Astrocyte (in vitro differentiated cells and primary cell): ENCODE data around the gene ATP5F1C. TPM values are rescaled to one million over a fixed set of nuclear protein-coding genes. Genes with fewer than 3 reads are reported as not detected.

Experiments
- DNase-seq: peaks from one replicate; pipeline ENCODE4 v3.0.0-alpha.2; 2010; ENCODE audit warnings: low read depth
- FAIRE-seq: peaks from 2 replicates; lab custom pipeline; 2011; peaks lifted over from hg19 to GRCh38; lab: Jason Lieb, UNC
- H2AFZ ChIP-seq: 2 replicates; pipeline ENCODE4 v1.6.0; 2012; ENCODE audit warnings: low read depth, low read length, inconsistent platforms
- H3K27ac ChIP-seq: 2 replicates; pipeline ENCODE4 v1.5.1; 2011; ENCODE audit warnings: low read depth, low read length, inconsistent platforms
- H3K27me3 ChIP-seq: 2 replicates; pipeline ENCODE4 v1.6.0; 2011; ENCODE audit warnings: low read length, inconsistent platforms; ENCODE audit not compliant: insufficient read depth
- H3K36me3 ChIP-seq: 2 replicates; pipeline ENCODE4 v1.5.1; 2011; ENCODE audit warnings: low read length, inconsistent platforms; ENCODE audit not compliant: insufficient read depth
- H3K4me1 ChIP-seq: 2 replicates; pipeline ENCODE4 v1.5.1; 2011; ENCODE audit warnings: low read length, inconsistent platforms; ENCODE audit not compliant: insufficient read depth
- H3K4me2 ChIP-seq: 2 replicates; pipeline ENCODE4 v1.6.0; 2012; ENCODE audit warnings: low read length, inconsistent platforms
- H3K4me3 ChIP-seq: 2 replicates; pipeline ENCODE4 v1.5.1; 2011; ENCODE audit warnings: low read depth, mild to moderate bottlenecking, low read length, inconsistent platforms; ENCODE audit not compliant: insufficient read depth
- H3K79me2 ChIP-seq: 2 replicates; pipeline ENCODE4 v1.6.0; 2012; ENCODE audit warnings: mild to moderate bottlenecking, low read length, inconsistent platforms; ENCODE audit not compliant: insufficient read depth
- H3K9ac ChIP-seq: 2 replicates; pipeline ENCODE4 v1.6.0; 2012; ENCODE audit warnings: mild to moderate bottlenecking, low read length, inconsistent platforms
- H3K9me3 ChIP-seq: 2 replicates; pipeline ENCODE4 v1.5.1; 2012; ENCODE audit warnings: low read depth, mild to moderate bottlenecking, low read length, inconsistent platforms; ENCODE audit not compliant: insufficient read depth
- H4K20me1 ChIP-seq: 2 replicates; pipeline ENCODE4 v1.6.0; 2012; ENCODE audit warnings: low read length, inconsistent platforms; ENCODE audit not compliant: insufficient read depth
- H3K27ac Mint-ChIP-seq: one replicate; pipeline ENCODE4 v1.8.0; 2021; ENCODE audit warnings: mild to moderate bottlenecking, mixed read lengths; ENCODE audit not compliant: unreplicated experiment
- H3K27me3 Mint-ChIP-seq: one replicate; pipeline ENCODE4 v1.8.0; 2021; ENCODE audit warnings: low read depth, mixed read lengths; ENCODE audit not compliant: unreplicated experiment
- H3K36me3 Mint-ChIP-seq: one replicate; pipeline ENCODE4 v1.8.0; 2021; ENCODE audit warnings: low read depth, mixed read lengths; ENCODE audit not compliant: unreplicated experiment
- H3K4me1 Mint-ChIP-seq: one replicate; pipeline ENCODE4 v1.8.0; 2021; ENCODE audit warnings: low read depth, mixed read lengths; ENCODE audit not compliant: unreplicated experiment
- H3K4me3 Mint-ChIP-seq: one replicate; pipeline ENCODE4 v1.8.0; 2021; ENCODE audit warnings: mild to moderate bottlenecking, moderate library complexity, mixed read lengths; ENCODE audit not compliant: unreplicated experiment
- H3K9me3 Mint-ChIP-seq: one replicate; pipeline ENCODE4 v1.8.0; 2021; ENCODE audit warnings: mild to moderate bottlenecking, mixed read lengths; ENCODE audit not compliant: unreplicated experiment
- EZH2 ChIP-seq: IDR thresholded peaks from 2 replicates; pipeline ENCODE4 v1.6.1; 2012; ENCODE audit warnings: mild to moderate bottlenecking, low read length, inconsistent platforms; ENCODE audit not compliant: insufficient read depth
- total RNA-seq: library from RNA; stranded (reverse); gene quantifications from 2 replicates; pipeline ENCODE4 v1.2.1, GENCODE V29; 2021
- TF ChIP-seq, protein P1 (sequence below): IDR thresholded peaks from 2 replicates; pipeline ENCODE4 v1.5.1; 2011; ENCODE audit warnings: low read depth, mild to moderate bottlenecking, inconsistent platforms, low read length, moderate library complexity; ENCODE audit not compliant: insufficient read depth

The ATP5F1C gene
- total RNA-seq, 1 donor from 2014 or later, result 267 TPM

DNA sequence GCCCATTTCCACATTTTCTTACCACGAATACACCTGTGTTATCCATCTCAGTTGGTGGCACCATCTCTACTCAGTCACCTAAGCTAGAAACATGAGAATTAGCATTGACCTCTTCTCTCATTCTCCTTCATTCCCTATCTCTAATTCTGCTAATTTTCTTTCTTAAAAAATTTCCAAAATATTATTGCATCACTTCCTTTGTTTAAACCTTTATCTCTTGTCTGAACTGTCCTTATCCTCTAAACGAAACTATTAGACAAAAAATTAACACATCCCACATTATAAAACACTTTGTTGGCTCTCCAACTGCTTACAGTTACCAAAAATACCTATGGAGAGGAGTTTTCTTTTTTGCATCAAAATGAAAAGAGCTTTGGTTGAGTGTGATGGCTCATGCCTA, 48.6 kb downstream of the ATP5F1C start:
- Mint-ChIP-seq H3K9me3 (peaks cover 3% of the 10 kb centered on the region), H3K4me1 (peaks cover 3% of the 10 kb centered on the region), H3K27me3 (no peaks in the 10 kb centered on the region), H3K4me3 (no peak overlapping the region), H3K36me3 (peaks cover 7% of the 10 kb centered on the region), H3K27ac (no peak overlapping the region)
- Histone ChIP-seq H3K27me3 (no peaks in the 10 kb centered on the region), H3K79me2 (peaks cover 38% of the 10 kb centered on the region), H3K4me3 (no peak overlapping the region), H3K4me2 (no peak overlapping the region), H3K4me1 (no peaks in the 10 kb centered on the region), H3K9ac (no peak overlapping the region), H2AFZ (no peak overlapping the region), H3K27ac (no peak overlapping the region), H4K20me1 (peaks cover 25% of the 10 kb centered on the region), H3K36me3 (no peaks in the 10 kb centered on the region), H3K9me3 (no peaks in the 10 kb centered on the region)
- no peak for FAIRE-seq
- DNase-seq, result no peak
- TF ChIP-seq, protein P1, sequence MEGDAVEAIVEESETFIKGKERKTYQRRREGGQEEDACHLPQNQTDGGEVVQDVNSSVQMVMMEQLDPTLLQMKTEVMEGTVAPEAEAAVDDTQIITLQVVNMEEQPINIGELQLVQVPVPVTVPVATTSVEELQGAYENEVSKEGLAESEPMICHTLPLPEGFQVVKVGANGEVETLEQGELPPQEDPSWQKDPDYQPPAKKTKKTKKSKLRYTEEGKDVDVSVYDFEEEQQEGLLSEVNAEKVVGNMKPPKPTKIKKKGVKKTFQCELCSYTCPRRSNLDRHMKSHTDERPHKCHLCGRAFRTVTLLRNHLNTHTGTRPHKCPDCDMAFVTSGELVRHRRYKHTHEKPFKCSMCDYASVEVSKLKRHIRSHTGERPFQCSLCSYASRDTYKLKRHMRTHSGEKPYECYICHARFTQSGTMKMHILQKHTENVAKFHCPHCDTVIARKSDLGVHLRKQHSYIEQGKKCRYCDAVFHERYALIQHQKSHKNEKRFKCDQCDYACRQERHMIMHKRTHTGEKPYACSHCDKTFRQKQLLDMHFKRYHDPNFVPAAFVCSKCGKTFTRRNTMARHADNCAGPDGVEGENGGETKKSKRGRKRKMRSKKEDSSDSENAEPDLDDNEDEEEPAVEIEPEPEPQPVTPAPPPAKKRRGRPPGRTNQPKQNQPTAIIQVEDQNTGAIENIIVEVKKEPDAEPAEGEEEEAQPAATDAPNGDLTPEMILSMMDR, result no peak
- no peak for TF ChIP-seq EZH2

DNA sequence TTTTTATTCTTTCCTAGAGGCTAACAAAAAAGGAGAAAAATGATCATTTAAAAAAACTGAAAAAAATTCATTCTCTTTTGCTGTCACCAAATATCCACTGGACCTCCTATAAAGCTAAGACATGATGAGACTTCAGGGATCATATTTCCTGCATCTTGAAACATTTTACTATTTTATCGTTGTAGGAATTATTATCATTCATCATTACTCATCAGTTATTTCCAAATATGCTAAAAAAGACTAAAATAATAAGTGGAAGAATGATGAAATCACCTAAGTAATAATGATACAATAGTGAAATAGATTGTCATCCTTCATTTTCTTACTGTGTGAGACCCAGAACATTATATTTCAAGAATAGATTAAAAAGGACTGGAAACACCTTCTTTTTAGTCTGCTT, 58.6 kb downstream of the ATP5F1C start:
- Mint-ChIP-seq H3K9me3 (no peaks in the 10 kb centered on the region), H3K27me3 (no peaks in the 10 kb centered on the region), H3K4me3 (no peak overlapping the region), H3K27ac (no peak overlapping the region), H3K4me1 (no peaks in the 10 kb centered on the region), H3K36me3 (no peaks in the 10 kb centered on the region)
- no peaks in the 10 kb centered on the region for H3K27me3 ChIP-seq
- peaks cover 10% of the 10 kb centered on the region for H4K20me1 ChIP-seq
- no peak for DNase-seq
- no peak overlapping the region for H3K4me3 ChIP-seq
- TF ChIP-seq, protein P1, result no peak
- TF ChIP-seq EZH2, result no peak
- H3K4me1 ChIP-seq, result no peaks in the 10 kb centered on the region
- peaks cover 6% of the 10 kb centered on the region for H3K79me2 ChIP-seq
- no peaks in the 10 kb centered on the region for H3K9me3 ChIP-seq
- no peak for FAIRE-seq
- no peak overlapping the region for H3K27ac ChIP-seq
- no peak overlapping the region for H3K9ac ChIP-seq
- no peak overlapping the region for H2AFZ ChIP-seq
- no peaks in the 10 kb centered on the region for H3K36me3 ChIP-seq
- no peak overlapping the region for H3K4me2 ChIP-seq

DNA sequence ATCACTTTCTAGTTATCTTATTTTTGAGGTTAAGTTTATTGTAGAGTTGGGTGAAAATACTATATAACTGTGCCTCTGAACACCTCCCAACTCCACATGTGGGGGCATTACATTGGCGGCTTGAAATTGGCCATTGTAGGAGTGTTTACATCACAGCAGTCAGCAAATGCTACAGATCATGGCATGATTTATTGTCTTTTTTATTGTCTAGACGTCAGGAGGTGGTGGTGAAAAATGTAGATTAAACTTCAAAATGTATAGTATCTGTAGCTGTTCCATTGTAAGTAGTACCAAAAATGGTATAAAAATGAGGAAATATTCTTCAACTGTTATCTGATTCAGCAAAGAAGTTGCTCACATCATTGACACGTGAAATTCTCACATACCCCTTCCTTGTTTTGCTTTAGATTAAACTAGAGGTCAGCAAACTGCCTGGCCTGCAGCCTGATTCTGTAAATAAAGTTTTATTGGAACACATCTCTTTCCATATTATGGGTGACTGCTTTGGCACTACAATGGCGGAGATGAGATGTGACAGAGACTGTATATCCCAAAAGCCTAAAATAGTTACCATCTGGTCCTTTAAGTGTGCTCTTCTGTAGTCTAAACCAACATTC, 65.4 kb downstream of the ATP5F1C start:
- H3K36me3 ChIP-seq, result no peaks in the 10 kb centered on the region
- Mint-ChIP-seq H3K36me3 (no peaks in the 10 kb centered on the region), H3K4me1 (peaks cover 30% of the 10 kb centered on the region), H3K27me3 (no peaks in the 10 kb centered on the region), H3K4me3 (no peak overlapping the region), H3K9me3 (no peaks in the 10 kb centered on the region), H3K27ac (no peak overlapping the region)
- H3K4me1 ChIP-seq, result no peaks in the 10 kb centered on the region
- peaks cover 8% of the 10 kb centered on the region for H3K79me2 ChIP-seq
- H4K20me1 ChIP-seq, result no peaks in the 10 kb centered on the region
- no peak overlapping the region for H3K4me2 ChIP-seq
- H3K27ac ChIP-seq, result no peak overlapping the region
- no peaks in the 10 kb centered on the region for H3K27me3 ChIP-seq
- H3K4me3 ChIP-seq, result no peak overlapping the region
- FAIRE-seq, result no peak
- no peak overlapping the region for H2AFZ ChIP-seq
- DNase-seq, result no peak
- H3K9ac ChIP-seq, result no peak overlapping the region
- H3K9me3 ChIP-seq, result no peaks in the 10 kb centered on the region
- TF ChIP-seq, protein P1, result no peak
- no peak for TF ChIP-seq EZH2
